IMR-90 (cell line): Measurements from ENCODE around the gene NELL1.

ENCODE experiments used
- BHLHE40 ChIP-seq: fragments of 150-350 bp; IDR thresholded peaks from 2 replicates; pipeline ENCODE4 v1.6.1; 2016; ENCODE audit warnings: mild to moderate bottlenecking, low read depth, low read length
- CTCF ChIP-seq: conservative IDR thresholded peaks from 2 replicates; pipeline ENCODE4 v1.5.1; 2012; ENCODE audit warnings: mild to moderate bottlenecking, low read depth, low read length, improper control_type of control experiment
- MAZ ChIP-seq: IDR thresholded peaks from 2 replicates; pipeline ENCODE4 v1.6.1; 2012; ENCODE audit warnings: low read depth, mild to moderate bottlenecking, low read length, improper control_type of control experiment, moderate library complexity, borderline replicate concordance
- POLR2A ChIP-seq: IDR thresholded peaks from 2 replicates; pipeline ENCODE4 v1.6.1; 2012; ENCODE audit warnings: mild to moderate bottlenecking, low read depth, low read length
- RAD21 ChIP-seq: IDR thresholded peaks from 2 replicates; pipeline ENCODE4 v1.6.1; 2012; ENCODE audit warnings: low read length, improper control_type of control experiment
- RCOR1 ChIP-seq: IDR thresholded peaks from 2 replicates; pipeline ENCODE4 v1.6.1; 2012; ENCODE audit warnings: mild to moderate bottlenecking, low read length, improper control_type of control experiment; ENCODE audit not compliant: insufficient replicate concordance
- RFX5 ChIP-seq: IDR thresholded peaks from 2 replicates; pipeline ENCODE4 v1.8.0; 2012; ENCODE audit warnings: low read depth, mild to moderate bottlenecking, low read length, moderate library complexity
- SMC3 ChIP-seq: fragments of 150-350 bp; IDR thresholded peaks from 2 replicates; pipeline ENCODE4 v1.6.1; 2016; ENCODE audit warnings: low read depth, mild to moderate bottlenecking, antibody characterized with exemption, low read length, moderate library complexity
- TF ChIP-seq, protein P1 (sequence below): fragments of 150-350 bp; IDR thresholded peaks from 2 replicates; pipeline ENCODE4 v1.6.1; 2017; ENCODE audit warnings: mild to moderate bottlenecking, antibody characterized with exemption, low read length, low read depth

DNA sequence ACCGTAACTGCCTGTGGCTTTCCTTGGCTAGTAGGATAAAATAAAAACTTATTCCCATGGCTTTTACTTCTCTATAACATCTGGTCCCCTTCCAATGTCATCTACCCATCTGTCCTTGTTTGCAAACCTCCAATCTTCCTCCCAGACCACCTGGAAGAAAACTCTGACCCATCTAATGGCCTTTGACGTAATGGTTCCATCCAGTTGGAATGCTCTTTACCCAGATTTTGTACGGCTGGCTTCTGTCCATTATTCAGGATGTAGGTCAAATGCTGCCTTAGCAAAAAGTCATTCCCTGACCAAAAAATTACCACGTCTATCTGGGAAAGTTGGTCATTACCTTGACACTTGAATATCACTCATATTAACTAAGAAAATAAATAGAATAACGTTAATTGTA is 945.6 kb downstream of the NELL1 start:
- TF ChIP-seq CTCF (no peak), POLR2A (no peak), SMC3 (no peak), RCOR1 (no peak), RFX5 (no peak), RAD21 (no peak), BHLHE40 (no peak), MAZ (no peak)
- TF ChIP-seq, protein P1, sequence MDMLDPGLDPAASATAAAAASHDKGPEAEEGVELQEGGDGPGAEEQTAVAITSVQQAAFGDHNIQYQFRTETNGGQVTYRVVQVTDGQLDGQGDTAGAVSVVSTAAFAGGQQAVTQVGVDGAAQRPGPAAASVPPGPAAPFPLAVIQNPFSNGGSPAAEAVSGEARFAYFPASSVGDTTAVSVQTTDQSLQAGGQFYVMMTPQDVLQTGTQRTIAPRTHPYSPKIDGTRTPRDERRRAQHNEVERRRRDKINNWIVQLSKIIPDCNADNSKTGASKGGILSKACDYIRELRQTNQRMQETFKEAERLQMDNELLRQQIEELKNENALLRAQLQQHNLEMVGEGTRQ: no peak
